ENCODE measurements around the gene KLHL6.
"Not testable (repeated sequence)": the region's sequence is repeated elsewhere in the genome, so short reads cannot be mapped to it uniquely, and the experiment has no call there.

Gene KLHL6

DNA sequence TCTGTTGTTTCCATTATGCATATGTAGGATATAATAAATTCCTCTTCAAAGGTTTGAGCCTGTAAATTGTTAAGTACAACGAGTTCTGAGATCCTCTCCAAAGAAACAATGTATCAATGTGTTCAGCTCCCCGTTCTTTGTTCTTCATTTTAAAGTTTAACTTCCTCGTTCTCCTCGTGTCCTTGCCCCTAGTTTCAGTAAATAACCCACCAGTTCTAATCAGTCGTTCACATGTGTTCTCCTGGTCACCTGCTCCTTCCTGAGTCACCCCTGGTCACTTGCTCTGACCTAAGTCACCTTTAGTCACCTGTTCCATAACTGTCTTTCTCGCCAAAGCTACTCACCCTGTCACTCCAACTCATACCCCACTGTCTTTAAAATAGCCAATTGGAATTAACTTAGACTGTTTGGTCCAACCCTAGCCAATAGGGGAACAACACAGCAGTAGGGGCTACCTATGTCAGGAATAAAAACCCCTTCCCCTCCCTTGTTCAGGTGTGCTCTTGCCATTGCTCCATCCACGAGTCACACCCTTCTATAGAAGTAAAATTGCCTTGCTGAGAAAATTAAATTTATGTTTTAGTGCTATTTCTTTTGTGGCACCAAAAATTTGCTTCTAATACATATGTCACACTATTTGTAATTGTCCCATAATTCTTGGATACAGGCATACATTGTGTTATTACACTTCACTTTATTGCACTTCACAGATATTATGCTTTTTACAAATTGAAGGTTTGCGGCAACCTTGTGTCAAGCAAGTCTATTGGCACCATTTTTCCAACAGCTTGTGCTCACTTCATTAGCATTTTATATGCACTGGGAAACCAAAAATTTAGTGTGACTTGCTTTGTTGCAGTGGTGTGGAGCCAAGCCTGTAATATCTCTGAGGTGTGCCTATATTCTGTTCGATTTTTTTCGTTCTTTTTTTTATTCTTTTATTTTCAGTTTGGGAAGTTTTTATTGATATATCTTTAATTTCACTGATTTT lies 111.8 kb downstream of the KLHL6 start:
- no peak for DNase-seq

GRCh38 chr3:183442994-183443393 lies 112.5 kb downstream of the KLHL6 start:
- no peak for DNase-seq

GRCh38 chr3:183440521-183440920 lies 115.0 kb downstream of the KLHL6 start:
- DNase-seq, result not testable (repeated sequence)

- peak; percentile 66 for DNase-seq
Measured at GRCh38 chr3:183439515-183439914, 116.0 kb downstream of the KLHL6 start.

DNA sequence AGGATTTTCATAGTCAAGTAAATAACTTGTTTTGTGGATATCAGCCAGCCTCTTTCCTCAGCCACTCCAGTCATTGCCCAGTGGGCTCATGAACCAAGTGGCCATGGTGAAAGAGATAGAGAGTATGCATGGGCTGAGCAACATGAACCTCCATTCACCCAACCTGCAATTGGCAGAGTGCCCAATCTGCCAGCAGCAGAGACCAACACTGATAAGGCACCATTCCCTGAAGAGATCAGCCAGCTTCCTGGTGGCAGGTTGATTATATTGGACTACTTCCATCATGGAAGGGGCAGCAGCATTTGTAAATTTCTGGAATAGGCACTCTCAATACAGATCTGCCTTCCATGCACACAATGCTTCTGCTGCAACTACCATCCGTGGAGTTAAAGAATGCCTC lies 116.8 kb downstream of the KLHL6 start:
- DNase-seq, result peak; percentile 78

DNA sequence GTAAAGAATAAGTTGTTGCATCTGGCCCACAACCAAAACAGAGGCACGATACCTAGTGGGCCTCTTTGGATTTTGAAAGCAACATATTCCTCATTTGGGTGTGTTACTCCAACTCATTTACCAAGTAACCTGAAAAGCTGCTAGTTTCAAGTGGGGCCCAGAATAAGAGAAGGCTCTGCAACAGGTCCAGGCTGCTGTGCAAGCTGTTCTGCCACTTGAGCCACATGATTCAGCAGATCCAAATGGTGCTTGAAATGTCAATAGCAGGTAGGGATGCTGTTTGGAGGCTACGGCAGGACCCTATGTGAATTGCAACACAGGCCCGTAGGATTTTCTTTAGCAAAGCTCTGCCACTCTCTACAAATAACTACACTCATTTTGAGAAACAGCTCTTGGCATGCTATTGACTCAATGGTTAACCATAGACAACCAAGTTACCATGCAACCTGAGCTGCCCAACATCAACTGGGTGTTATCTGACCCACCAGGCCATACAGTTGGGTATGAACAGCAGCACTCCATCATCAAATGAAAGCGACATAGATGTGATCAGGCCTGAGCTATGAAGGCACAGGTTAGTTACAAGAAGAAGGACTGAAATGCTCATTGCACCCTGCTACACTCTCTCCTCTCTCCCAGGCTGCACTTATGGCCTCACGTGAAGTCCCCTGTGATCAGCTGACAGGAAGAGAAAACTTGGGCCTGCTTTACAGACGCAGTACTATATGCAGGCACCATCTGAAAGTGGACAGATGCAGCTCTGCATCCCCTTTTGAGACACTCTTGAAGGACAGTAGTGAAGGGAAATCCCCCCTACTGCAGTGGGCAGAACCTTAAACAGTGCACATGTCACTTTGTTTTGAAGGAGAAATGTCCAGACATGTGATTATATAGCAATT lies 117.6 kb downstream of the KLHL6 start:
- DNase-seq, result no peak

Data from DMS153 (cell line).